NCI-H2196 (cell line): ENCODE data around the gene GAL.
"Not testable (repeated sequence)": the region's sequence is repeated elsewhere in the genome, so short reads cannot be mapped to it uniquely, and the experiment has no call there.

Source experiments
- DNase-seq: peaks from one replicate; lab custom pipeline; 2025; ENCODE audit not compliant: unreplicated experiment; lab: John Stamatoyannopoulos, UW

Gene GAL

GRCh38 chr11:68684385-68685356 lies at the start of gene GAL:
TSS of gene GAL (plus strand) at chr11:68684544. CDS start at chr11:68684924, 380 bp downstream.
- no peak for DNase-seq

- not testable (repeated sequence) for DNase-seq
These were observed 49.7 kb upstream of the GAL start for GRCh38 chr11:68634606-68635005.

- DNase-seq, result not testable (repeated sequence)
These were observed 49.2 kb upstream of the GAL start for GRCh38 chr11:68635172-68635571.

- not testable (repeated sequence) for DNase-seq
These were observed 48.5 kb upstream of the GAL start for GRCh38 chr11:68635883-68636282.

- DNase-seq, result not testable (repeated sequence)
These were observed 45.0 kb upstream of the GAL start for GRCh38 chr11:68639322-68639721.

- DNase-seq, result no peak
These were observed 42.5 kb upstream of the GAL start for GRCh38 chr11:68641880-68642279.

GRCh38 chr11:68643585-68643984 lies 40.8 kb upstream of the GAL start:
- DNase-seq, result no peak

GRCh38 chr11:68646832-68647231 lies 37.5 kb upstream of the GAL start:
- DNase-seq, result no peak

GRCh38 chr11:68649851-68650555 lies 34.3 kb upstream of the GAL start:
- DNase-seq, result no peak

GRCh38 chr11:68650801-68651200 lies 33.5 kb upstream of the GAL start:
- no peak for DNase-seq

- DNase-seq, result no peak
These were observed 32.9 kb upstream of the GAL start for GRCh38 chr11:68651208-68651984.

GRCh38 chr11:68651985-68652682 lies 32.2 kb upstream of the GAL start:
- DNase-seq, result no peak

- DNase-seq, result no peak
These were observed 31.6 kb upstream of the GAL start for GRCh38 chr11:68652683-68653156.

GRCh38 chr11:68653486-68654430 lies 30.6 kb upstream of the GAL start:
- no peak for DNase-seq

GRCh38 chr11:68654978-68655377 lies 29.4 kb upstream of the GAL start:
- DNase-seq, result no peak

- DNase-seq, result no peak
These were observed 28.9 kb upstream of the GAL start for GRCh38 chr11:68655406-68655805.

- no peak for DNase-seq
These were observed 28.5 kb upstream of the GAL start for GRCh38 chr11:68655806-68656205.

GRCh38 chr11:68657021-68657780 lies 27.1 kb upstream of the GAL start:
- DNase-seq, result no peak

GRCh38 chr11:68658097-68658496 lies 26.2 kb upstream of the GAL start:
- no peak for DNase-seq
